PC-9 (cell line): ENCODE data around the gene MAGI2. TPM values are rescaled to one million over a fixed set of nuclear protein-coding genes. Genes with fewer than 3 reads are reported as not detected.
"Not testable (repeated sequence)": the region's sequence is repeated elsewhere in the genome, so short reads cannot be mapped to it uniquely, and the experiment has no call there.

Experiments
- BruUV-seq: library from RNA; stranded (reverse); fragments of 400-500 nt; replicated peaks from 2 replicates; lab custom pipeline; 2021; lab: Mats Ljungman, UMichigan
- CTCF ChIA-PET: fragments of 300-600 bp; sonication (Branson Sonifier 250); formaldehyde crosslinking; loops from one replicate; lab custom pipeline; 2022; ENCODE audit warnings: antibody characterized with exemption; lab: Charles Lee
- POLR2A ChIA-PET: fragments of 300-600 bp; sonication (Branson Sonifier 250); formaldehyde crosslinking; loops from one replicate; lab custom pipeline; 2022; ENCODE audit warnings: antibody characterized with exemption; ENCODE audit not compliant: unreplicated experiment; lab: Charles Lee
- DNase-seq, 2 experiments: peaks; one replicate each; pipeline versions ENCODE4 v3.0.0 to v3.0.0-alpha.2; 2015 to 2022; ENCODE audit warnings: mixed read lengths in 1 of 2
- H2AFZ ChIP-seq: fragments of 200-600 bp; sonication (generic); 2 replicates; pipeline ENCODE4 v1.8.1; 2017; ENCODE audit warnings: antibody characterized with exemption
- H3F3A ChIP-seq: fragments of 200-600 bp; sonication (generic); 2 replicates; pipeline ENCODE4 v1.8.1; 2017; ENCODE audit warnings: antibody characterized with exemption, mild to moderate bottlenecking, low read depth; ENCODE audit not compliant: insufficient read depth
- H3K27ac ChIP-seq: fragments of 200-600 bp; sonication (generic); 2 replicates; pipeline ENCODE4 v1.6.1; 2016; ENCODE audit warnings: mixed run types
- H3K27me3 ChIP-seq: fragments of 200-600 bp; sonication (generic); 2 replicates; pipeline ENCODE4 v1.6.1; 2016; ENCODE audit warnings: low read depth, mixed run types; ENCODE audit not compliant: insufficient read depth
- H3K36me3 ChIP-seq: fragments of 200-600 bp; sonication (generic); 2 replicates; pipeline ENCODE4 v1.6.1; 2016; ENCODE audit warnings: low read depth, mixed run types
- H3K4me1 ChIP-seq: fragments of 200-600 bp; sonication (generic); replicated peaks from 2 replicates; pipeline ENCODE4 v1.6.1; 2016; ENCODE audit warnings: mixed run types; ENCODE audit not compliant: insufficient read depth
- H3K4me2 ChIP-seq: fragments of 200-600 bp; sonication (generic); 2 replicates; pipeline ENCODE4 v1.6.1; 2017; ENCODE audit warnings: mixed run types
- H3K4me3 ChIP-seq: fragments of 200-600 bp; sonication (generic); 2 replicates; pipeline ENCODE4 v1.6.1; 2016; ENCODE audit warnings: mixed run types
- H3K79me2 ChIP-seq: fragments of 200-600 bp; sonication (generic); 2 replicates; pipeline ENCODE4 v1.6.1; 2017; ENCODE audit warnings: low read depth, mixed run types
- H3K9me2 ChIP-seq: fragments of 200-600 bp; sonication (generic); 2 replicates; pipeline ENCODE4 v1.8.1; 2017; ENCODE audit warnings: mild to moderate bottlenecking; ENCODE audit not compliant: insufficient read depth
- H3K9me3 ChIP-seq: fragments of 200-600 bp; sonication (generic); 2 replicates; pipeline ENCODE4 v1.8.1; 2016; ENCODE audit warnings: low read depth; ENCODE audit not compliant: insufficient read depth
- H4K20me1 ChIP-seq: fragments of 200-600 bp; sonication (generic); 2 replicates; pipeline ENCODE4 v1.8.1; 2017; ENCODE audit not compliant: insufficient read depth
- EZH2 ChIP-seq: fragments of 200-600 bp; sonication (generic); IDR thresholded peaks from 2 replicates; pipeline ENCODE4 v1.8.0; 2017; ENCODE audit warnings: antibody characterized with exemption, low read depth
- intact Hi-C: fragments of 100-400 bp; cut with micrococcal nuclease; formaldehyde crosslinking; loops from one replicate; pipeline ENCODE4 v1.10.0; 2022; ENCODE audit not compliant: unreplicated experiment
- total RNA-seq: library from RNA; stranded (reverse); gene quantifications from 2 replicates; pipeline ENCODE4 v1.2.3, GENCODE V29; 2021
- TF ChIP-seq, protein P1 (sequence below): fragments of 200-600 bp; sonication (generic); conservative IDR thresholded peaks from 2 replicates; pipeline ENCODE4 v1.6.1; 2017; ENCODE audit warnings: mixed run types, antibody characterized with exemption, mild to moderate bottlenecking, moderate library complexity

The MAGI2 gene
- total RNA-seq, 1 experiment from 2014 or later: 0.92 TPM

DNA sequence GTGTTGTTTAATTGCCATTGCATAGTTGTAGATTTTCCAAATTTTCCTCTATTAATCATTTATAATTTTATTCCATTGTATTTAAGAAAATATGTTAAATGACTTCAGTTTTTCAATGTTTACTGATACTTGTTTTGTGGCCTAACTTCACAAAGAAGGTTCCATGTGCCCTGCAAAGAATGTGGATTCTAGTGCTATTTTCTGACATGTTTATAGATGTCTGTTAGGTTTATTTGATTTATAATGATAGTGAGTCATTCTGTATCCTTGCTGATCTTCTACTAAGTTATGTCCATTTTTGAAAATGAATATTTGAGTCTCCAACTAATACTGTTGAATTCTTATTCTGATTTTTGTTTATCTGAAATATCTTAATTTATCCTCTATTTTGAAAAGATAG lies 369.0 kb downstream of the MAGI2 start:
- Histone ChIP-seq H3K79me2 (no peaks in the 10 kb centered on the region), H3F3A (no peaks in the 10 kb centered on the region), H3K27ac (no peak overlapping the region), H3K4me3 (no peak overlapping the region), H3K4me2 (no peak overlapping the region), H3K9me3 (no peaks in the 10 kb centered on the region), H3K9me2 (peaks cover 3% of the 10 kb centered on the region; the same call in 1 of the 2 replicates), H3K4me1 (no peaks in the 10 kb centered on the region), H4K20me1 (no peaks in the 10 kb centered on the region), H3K27me3 (no peaks in the 10 kb centered on the region), H2AFZ (no peak overlapping the region), H3K36me3 (no peaks in the 10 kb centered on the region)
- no peak for TF ChIP-seq EZH2
- TF ChIP-seq, protein P1, sequence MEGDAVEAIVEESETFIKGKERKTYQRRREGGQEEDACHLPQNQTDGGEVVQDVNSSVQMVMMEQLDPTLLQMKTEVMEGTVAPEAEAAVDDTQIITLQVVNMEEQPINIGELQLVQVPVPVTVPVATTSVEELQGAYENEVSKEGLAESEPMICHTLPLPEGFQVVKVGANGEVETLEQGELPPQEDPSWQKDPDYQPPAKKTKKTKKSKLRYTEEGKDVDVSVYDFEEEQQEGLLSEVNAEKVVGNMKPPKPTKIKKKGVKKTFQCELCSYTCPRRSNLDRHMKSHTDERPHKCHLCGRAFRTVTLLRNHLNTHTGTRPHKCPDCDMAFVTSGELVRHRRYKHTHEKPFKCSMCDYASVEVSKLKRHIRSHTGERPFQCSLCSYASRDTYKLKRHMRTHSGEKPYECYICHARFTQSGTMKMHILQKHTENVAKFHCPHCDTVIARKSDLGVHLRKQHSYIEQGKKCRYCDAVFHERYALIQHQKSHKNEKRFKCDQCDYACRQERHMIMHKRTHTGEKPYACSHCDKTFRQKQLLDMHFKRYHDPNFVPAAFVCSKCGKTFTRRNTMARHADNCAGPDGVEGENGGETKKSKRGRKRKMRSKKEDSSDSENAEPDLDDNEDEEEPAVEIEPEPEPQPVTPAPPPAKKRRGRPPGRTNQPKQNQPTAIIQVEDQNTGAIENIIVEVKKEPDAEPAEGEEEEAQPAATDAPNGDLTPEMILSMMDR: no peak
- intact Hi-C loops: no loop called here
- ChIA-PET POLR2A (no interaction called here), CTCF (no interaction called here)
- DNase-seq: no peak
- no TSS peak for BruUV-seq

DNA sequence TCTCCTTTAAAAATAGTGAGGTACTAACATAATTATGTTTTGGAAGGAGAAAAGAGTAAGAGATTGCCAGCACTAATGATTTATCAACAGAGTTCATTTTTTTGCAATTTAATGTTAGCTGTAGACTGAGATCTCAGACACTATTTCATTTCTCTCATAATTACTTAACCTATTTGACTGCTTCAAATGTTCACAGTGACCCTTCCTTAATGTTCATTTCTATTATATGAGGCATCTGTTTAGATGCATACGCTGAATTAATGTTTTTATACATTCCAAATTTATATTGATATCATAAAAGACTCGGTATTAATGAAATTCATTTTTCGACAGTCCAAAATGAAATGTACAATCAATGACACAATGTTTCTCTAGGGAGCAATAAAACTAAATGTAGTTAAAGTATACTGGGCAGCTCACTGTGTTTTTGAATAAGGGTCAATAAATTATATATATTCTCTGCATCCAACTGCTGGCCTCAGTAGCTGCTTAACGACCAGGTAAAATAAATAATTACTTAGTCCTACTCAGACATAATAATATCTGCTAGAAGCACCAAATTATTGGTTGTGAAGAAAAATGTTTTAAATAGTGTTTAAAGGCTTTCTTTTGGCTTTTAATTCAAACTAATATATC lies 373.4 kb downstream of the MAGI2 start:
- intact Hi-C loops: no loop called here
- no peak for DNase-seq
- ChIA-PET CTCF (no interaction called here), POLR2A (interaction anchor here (0.6 kb wide), 1 partner anchor 853 kb away, joined by 22 read pairs; no protein-coding TSS in a partner anchor)
- no peaks in the 10 kb centered on the region for H3K79me2 ChIP-seq
- no TSS peak for BruUV-seq
- H4K20me1 ChIP-seq: no peaks in the 10 kb centered on the region
- H3K27ac ChIP-seq: no peak overlapping the region
- H2AFZ ChIP-seq: no peak overlapping the region
- peaks cover 3% of the 10 kb centered on the region; the same call in 1 of the 2 replicates for H3K9me2 ChIP-seq
- no peak overlapping the region for H3K4me3 ChIP-seq
- TF ChIP-seq EZH2: no peak
- TF ChIP-seq, protein P1: no peak
- H3K4me1 ChIP-seq: no peaks in the 10 kb centered on the region
- no peaks in the 10 kb centered on the region for H3K36me3 ChIP-seq
- no peaks in the 10 kb centered on the region for H3K27me3 ChIP-seq
- no peaks in the 10 kb centered on the region for H3F3A ChIP-seq
- H3K4me2 ChIP-seq: no peak overlapping the region
- H3K9me3 ChIP-seq: no peaks in the 10 kb centered on the region

DNA sequence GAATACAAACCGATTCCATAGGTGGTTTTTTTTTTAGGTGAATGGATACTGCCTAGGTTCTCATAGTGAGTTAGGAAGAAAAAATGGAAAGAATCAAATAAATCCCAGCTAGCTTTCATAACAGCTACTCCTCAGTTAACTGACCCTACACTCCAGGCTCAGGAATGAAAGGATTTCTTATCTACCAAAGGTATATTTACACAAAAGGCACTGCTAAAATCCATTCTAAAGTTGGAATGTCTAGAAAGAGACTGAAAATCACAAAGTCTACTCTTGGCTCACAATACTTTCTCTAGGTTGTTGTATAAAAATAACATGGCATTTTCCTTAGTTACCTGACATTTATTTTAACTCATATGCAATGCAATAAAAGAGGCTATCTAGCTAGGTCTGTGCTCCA lies 375.2 kb downstream of the MAGI2 start:
- intact Hi-C loops: no loop called here
- no peaks in the 10 kb centered on the region for H3F3A ChIP-seq
- POLR2A ChIA-PET: no interaction called here
- H3K36me3 ChIP-seq: no peaks in the 10 kb centered on the region
- no peaks in the 10 kb centered on the region for H3K9me3 ChIP-seq
- no peak for DNase-seq
- no peaks in the 10 kb centered on the region for H4K20me1 ChIP-seq
- H3K27me3 ChIP-seq: no peaks in the 10 kb centered on the region
- TF ChIP-seq, protein P1: no peak
- no peak for TF ChIP-seq EZH2
- no peaks in the 10 kb centered on the region for H3K79me2 ChIP-seq
- H3K27ac ChIP-seq: no peak overlapping the region
- H3K4me3 ChIP-seq: no peak overlapping the region
- CTCF ChIA-PET: no interaction called here
- H3K9me2 ChIP-seq: peaks cover 3% of the 10 kb centered on the region; the same call in 1 of the 2 replicates
- no peaks in the 10 kb centered on the region for H3K4me1 ChIP-seq
- no TSS peak for BruUV-seq
- no peak overlapping the region for H2AFZ ChIP-seq
- no peak overlapping the region for H3K4me2 ChIP-seq

DNA sequence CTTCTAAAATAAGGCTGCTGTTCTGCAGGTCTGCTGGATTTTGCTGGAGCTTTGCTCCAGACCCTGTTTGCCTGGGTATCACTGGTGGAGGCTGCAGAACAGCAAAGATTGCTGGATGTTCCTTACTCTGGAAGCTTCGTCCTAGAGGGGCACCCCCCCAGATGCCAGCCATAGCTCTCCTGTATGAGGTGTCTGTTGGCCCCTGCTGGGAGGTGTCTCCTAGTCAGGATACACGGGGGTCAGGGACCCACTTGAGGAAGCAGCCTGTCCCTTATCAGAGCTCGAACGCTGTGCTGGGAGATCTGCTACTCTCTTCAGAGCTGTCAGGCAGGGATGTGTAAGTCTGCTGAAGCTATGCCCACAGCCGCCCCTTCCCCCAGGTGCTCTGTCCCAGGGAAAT lies 382.3 kb downstream of the MAGI2 start:
- H4K20me1 ChIP-seq, H3K36me3 ChIP-seq, H3K4me3 ChIP-seq, CTCF ChIA-PET, intact Hi-C loops, H3K4me2 ChIP-seq, POLR2A ChIA-PET, H2AFZ ChIP-seq, H3F3A ChIP-seq, BruUV-seq, H3K9me3 ChIP-seq, H3K79me2 ChIP-seq, H3K27ac ChIP-seq, H3K9me2 ChIP-seq, DNase-seq, H3K27me3 ChIP-seq, H3K4me1 ChIP-seq: not testable (repeated sequence)
